Gastrocnemius medialis (tissue), 4 donors: Measurements from ENCODE around the gene PALM3. TPM values are rescaled to one million over a fixed set of nuclear protein-coding genes. Genes with fewer than 3 reads are reported as not detected.
A peak's percentile ranks its signal among the peaks of the same experiment; 100 is the strongest.

Source experiments
- ATAC-seq, 2 donors: fragments of 150-250 bp; one replicate each; pipeline ENCODE4 v1.9.1; 2016
- DNase-seq, 2 donors: peaks; one replicate each; pipeline ENCODE4 v3.0.0-alpha.2; 2019
- H3K27ac ChIP-seq, 4 donors: fragments of 200-600 bp; sonication (generic); 1 replicate in 1 of 4; 2 replicates in 3 of 4; pipeline ENCODE4 v1.5.1; 2016 to 2018; ENCODE audit warnings: mild to moderate bottlenecking in 2 of 4, moderate library complexity in 1 of 4
- H3K27me3 ChIP-seq, 3 donors: fragments of 200-600 bp; sonication (generic) in 2 of 3; 1 replicate in 1 of 3; 2 replicates in 2 of 3; pipeline versions ENCODE4 v1.5.1 to v1.6.0; 2016 to 2019; ENCODE audit warnings: mild to moderate bottlenecking in 1 of 3, moderate library complexity in 1 of 3
- H3K36me3 ChIP-seq, 2 donors: fragments of 200-600 bp; sonication (generic) in 1 of 2; one replicate each; pipeline ENCODE4 v1.5.1; 2017 to 2018
- H3K4me1 ChIP-seq, 2 donors: fragments of 200-600 bp; sonication (generic) in 1 of 2; one replicate each; pipeline ENCODE4 v1.5.1; 2016 to 2017; ENCODE audit warnings: mild to moderate bottlenecking in 2 of 2
- H3K4me3 ChIP-seq, 4 donors: fragments of 200-600 bp; sonication (generic) in 3 of 4; 1 replicate in 1 of 4; 2 replicates in 3 of 4; pipeline ENCODE4 v1.5.1; 2016 to 2019; ENCODE audit warnings: mild to moderate bottlenecking in 2 of 4
- H3K9me3 ChIP-seq, 3 donors: fragments of 200-600 bp; sonication (generic) in 2 of 3; 1 replicate in 1 of 3; 2 replicates in 2 of 3; pipeline ENCODE4 v1.5.1; 2016 to 2019
- POLR2A ChIP-seq, 2 donors: fragments of 450-650 bp; IDR thresholded peaks; one replicate each; pipeline ENCODE4 v1.6.1; 2017; ENCODE audit warnings: antibody characterized with exemption in 2 of 2, mild to moderate bottlenecking in 2 of 2, moderate library complexity in 2 of 2
- in situ Hi-C, 4 donors: fragments of 200-750 bp; cut with MboI; loops; one replicate each; pipeline versions ENCODE4 v1.15.0 to v1.8.0; 2017; ENCODE audit warnings: low sequenced_read_pairs in 4 of 4
- intact Hi-C: fragments of 100-400 bp; cut with DNase I; formaldehyde crosslinking; loops from one replicate; pipeline ENCODE4 v1.15.1; 2023; ENCODE audit warnings: low total_unique reads
- total RNA-seq, 4 donors: library from RNA; depleted of rRNA; stranded (reverse); fragments of >200 nt; gene quantifications; one replicate each; pipeline versions ENCODE4 v1.1.0 to v1.2.3, GENCODE V29; 2016
- TF ChIP-seq, protein P1 (sequence below), 5 experiments: fragments of 450-650 bp in 3 of 5; fragments of 200-600 bp in 2 of 5; sonication (generic) in 2 of 5; IDR thresholded peaks in 4 of 5; conservative IDR thresholded peaks in 1 of 5; 1 replicate in 4 of 5; 2 replicates in 1 of 5; pipeline ENCODE4 v1.5.1; 2016 to 2019; ENCODE audit warnings: antibody characterized with exemption in 5 of 5, mild to moderate bottlenecking in 3 of 5, moderate library complexity in 3 of 5

PALM3 gene
- not detected for total RNA-seq

DNA sequence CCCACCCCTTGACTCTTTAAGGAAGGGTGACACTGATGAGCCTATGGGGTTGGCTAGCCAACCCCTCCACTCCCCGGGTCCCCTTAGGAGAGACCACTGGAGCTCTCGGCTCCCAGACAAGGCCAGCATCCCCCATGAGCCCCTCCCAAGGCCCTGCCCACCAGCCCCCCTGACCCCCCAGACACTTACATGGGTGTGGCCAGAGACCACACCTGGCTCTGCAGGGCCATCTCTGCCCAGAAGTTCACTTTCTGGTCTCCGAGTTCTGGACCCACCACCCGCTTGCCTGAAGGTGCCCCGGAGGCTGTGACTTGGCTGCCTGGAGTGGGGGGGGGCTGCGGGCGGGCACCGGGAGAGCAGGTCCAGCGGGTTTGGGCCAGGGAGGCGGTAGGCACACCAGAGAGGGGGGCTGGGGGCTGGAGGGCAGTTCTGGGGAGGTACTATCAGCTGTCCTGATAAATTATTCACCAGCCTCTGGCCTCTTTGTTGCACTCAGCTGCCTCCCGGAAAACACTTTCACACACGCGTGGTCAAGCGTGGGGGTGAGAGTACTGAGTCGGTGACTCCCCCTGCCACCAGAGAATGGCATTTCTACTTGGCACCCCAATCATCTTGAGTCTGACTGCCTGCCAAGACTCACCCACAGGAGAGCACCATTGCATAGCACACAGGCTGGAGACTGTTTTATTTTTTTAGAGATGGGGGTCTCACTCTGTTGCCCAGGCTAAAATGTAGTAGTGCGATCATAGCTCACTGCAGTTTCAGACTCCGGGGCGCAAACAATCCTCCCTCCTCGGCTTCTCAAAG lies at the start of gene PALM3:
TSS of gene PALM3 (minus strand) at position 326 of the 807 bp plus-strand sequence. CDS start at position 230, 96 bp downstream.
- no peak within 1 kb of the TSS for H3K27ac ChIP-seq
- in situ Hi-C loops (loop anchor here (25.0 kb wide), 2 partner anchors 450 to 475 kb away; no protein-coding TSS in a partner anchor), intact Hi-C loops (no loop called here)
- H3K9me3 ChIP-seq: no peaks in the 10 kb centered on the region
- no peaks in the 10 kb centered on the region for H3K36me3 ChIP-seq
- peaks cover 0 to 4% of the 10 kb centered on the region in 2 donors for H3K4me1 ChIP-seq
- no peak for ATAC-seq
- DNase-seq: no peak
- H3K4me3 ChIP-seq: no peak within 1 kb of the TSS
- H3K27me3 ChIP-seq: peaks cover 20 to 53% (median 40%) of the 10 kb centered on the region in 3 donors
- TF ChIP-seq, protein P1, sequence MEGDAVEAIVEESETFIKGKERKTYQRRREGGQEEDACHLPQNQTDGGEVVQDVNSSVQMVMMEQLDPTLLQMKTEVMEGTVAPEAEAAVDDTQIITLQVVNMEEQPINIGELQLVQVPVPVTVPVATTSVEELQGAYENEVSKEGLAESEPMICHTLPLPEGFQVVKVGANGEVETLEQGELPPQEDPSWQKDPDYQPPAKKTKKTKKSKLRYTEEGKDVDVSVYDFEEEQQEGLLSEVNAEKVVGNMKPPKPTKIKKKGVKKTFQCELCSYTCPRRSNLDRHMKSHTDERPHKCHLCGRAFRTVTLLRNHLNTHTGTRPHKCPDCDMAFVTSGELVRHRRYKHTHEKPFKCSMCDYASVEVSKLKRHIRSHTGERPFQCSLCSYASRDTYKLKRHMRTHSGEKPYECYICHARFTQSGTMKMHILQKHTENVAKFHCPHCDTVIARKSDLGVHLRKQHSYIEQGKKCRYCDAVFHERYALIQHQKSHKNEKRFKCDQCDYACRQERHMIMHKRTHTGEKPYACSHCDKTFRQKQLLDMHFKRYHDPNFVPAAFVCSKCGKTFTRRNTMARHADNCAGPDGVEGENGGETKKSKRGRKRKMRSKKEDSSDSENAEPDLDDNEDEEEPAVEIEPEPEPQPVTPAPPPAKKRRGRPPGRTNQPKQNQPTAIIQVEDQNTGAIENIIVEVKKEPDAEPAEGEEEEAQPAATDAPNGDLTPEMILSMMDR (IDR thresholded peaks at IDR 0.05 in 4 of 5, conservative IDR thresholded peaks at IDR 0.05 in 1 of 5): no peak

DNA sequence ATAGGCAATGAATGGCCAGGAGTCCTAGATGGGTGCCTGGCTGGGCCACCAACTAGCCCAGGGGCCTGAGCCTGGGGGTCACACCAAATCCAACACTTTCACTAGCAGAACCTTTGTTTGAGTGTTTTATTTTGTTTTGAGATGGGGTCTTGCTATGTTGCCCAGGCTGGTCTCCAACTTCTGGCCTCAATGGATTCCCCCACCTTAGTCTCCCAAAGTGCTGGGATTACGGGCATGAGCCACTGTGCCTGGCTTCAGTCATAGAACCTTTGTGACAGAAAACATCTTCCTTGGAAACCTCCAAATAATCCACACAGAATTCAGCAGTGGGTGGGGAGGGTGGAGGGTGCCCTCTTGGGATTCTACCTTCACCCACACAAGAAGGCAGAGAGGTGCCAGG lies 49.6 kb upstream of the PALM3 start:
- TF ChIP-seq, protein P1 (IDR thresholded peaks at IDR 0.05 in 4 of 5, conservative IDR thresholded peaks at IDR 0.05 in 1 of 5): no peak
- no peak for TF ChIP-seq POLR2A (IDR thresholded peaks at IDR 0.05)
- intact Hi-C loops (no loop called here), in situ Hi-C loops (no loop called here)
- no peak for ATAC-seq
- Histone ChIP-seq H3K27ac (peak overlapping the region; percentile 95 to 99 (median 96)), H3K4me1 (peaks cover 63 to 87% of the 10 kb centered on the region in 2 donors), H3K36me3 (peaks cover 0 to 6% of the 10 kb centered on the region in 2 donors), H3K9me3 (no peaks in the 10 kb centered on the region), H3K4me3 (no peak overlapping the region), H3K27me3 (no peaks in the 10 kb centered on the region)
- DNase-seq: no peak

DNA sequence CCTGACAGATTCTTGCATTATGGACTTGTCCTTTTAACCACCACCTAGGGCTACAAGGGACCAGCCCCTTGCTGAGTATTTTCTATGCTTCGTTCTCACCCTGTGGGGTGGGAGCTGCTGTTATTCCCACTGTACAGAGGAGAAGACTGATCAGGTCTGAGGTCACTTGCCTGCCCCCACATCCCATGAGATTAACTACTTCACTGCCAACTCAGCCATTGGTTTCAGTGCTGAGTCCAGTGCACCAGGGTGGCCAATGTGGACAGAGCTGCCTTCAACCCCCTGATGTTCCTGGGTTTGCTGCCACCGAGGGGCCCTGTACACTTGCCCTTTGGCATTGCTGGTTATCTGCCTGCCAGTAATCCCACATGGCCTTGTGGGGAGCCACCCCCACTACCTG lies 48.8 kb upstream of the PALM3 start:
- ATAC-seq: no peak
- H3K36me3 ChIP-seq: peaks cover 0 to 10% of the 10 kb centered on the region in 2 donors
- in situ Hi-C loops: no loop called here
- TF ChIP-seq POLR2A (IDR thresholded peaks at IDR 0.05): no peak
- TF ChIP-seq, protein P1 (IDR thresholded peaks at IDR 0.05 in 4 of 5, conservative IDR thresholded peaks at IDR 0.05 in 1 of 5): no peak
- peak overlapping the region; percentile 14 to 97 (median 95) for H3K27ac ChIP-seq
- H3K9me3 ChIP-seq: no peaks in the 10 kb centered on the region
- no peaks in the 10 kb centered on the region for H3K27me3 ChIP-seq
- H3K4me1 ChIP-seq: peaks cover 55 to 78% of the 10 kb centered on the region in 2 donors
- intact Hi-C loops: no loop called here
- DNase-seq: no peak
- H3K4me3 ChIP-seq: no peak overlapping the region

GRCh38 chr19:14107581-14108461 lies 45.9 kb upstream of the PALM3 start:
- ATAC-seq (peak; percentile 66 to 78), DNase-seq (peak in 1 of 2 donors; percentile 81)
- Histone ChIP-seq H3K27me3 (no peaks in the 10 kb centered on the region), H3K9me3 (no peaks in the 10 kb centered on the region), H3K4me1 (peaks cover 26 to 51% of the 10 kb centered on the region in 2 donors), H3K27ac (peak overlapping the region; percentile 79 to 97 (median 86)), H3K4me3 (peak overlapping the region in 1 of 4 donors; percentile 21), H3K36me3 (peaks cover 0 to 28% of the 10 kb centered on the region in 2 donors)
- intact Hi-C loops: loop anchor here (2.0 kb wide), 1 partner anchor 17 kb away; the partner anchor contains the start of gene SAMD1
- in situ Hi-C loops: no loop called here
- no peak for TF ChIP-seq POLR2A (IDR thresholded peaks at IDR 0.05)
- TF ChIP-seq, protein P1 (IDR thresholded peaks at IDR 0.05 in 4 of 5, conservative IDR thresholded peaks at IDR 0.05 in 1 of 5): no peak
